Endometrial microvascular endothelial cells (primary cell): ENCODE data around the gene SSB. TPM values are rescaled to one million over a fixed set of nuclear protein-coding genes. Genes with fewer than 3 reads are reported as not detected.

Experiments used
- total RNA-seq: library from RNA; depleted of rRNA; stranded (reverse); fragments of >200 nt; gene quantifications from one replicate; pipeline ENCODE4 v1.2.3, GENCODE V29; 2015; ENCODE audit errors: inconsistent ontology term

SSB gene
- total RNA-seq, 1 donor from 2014 or later, result 104 TPM

Other genes starting within 250 kb of the SSB start
- gene FASTKD1, start 225.0 kb upstream of the SSB start, total RNA-seq, result 24.0 TPM
- gene PPIG, start 214.5 kb upstream of the SSB start, total RNA-seq, result 18.2 TPM
- gene CFAP210, start 104.5 kb upstream of the SSB start, total RNA-seq, result not detected
- 0.19 TPM for gene PHOSPHO2, start 104.4 kb upstream of the SSB start, total RNA-seq
- gene KLHL23, start 65.0 kb upstream of the SSB start, total RNA-seq, result 1.6 TPM
- 35.8 TPM for gene METTL5, start 26.0 kb downstream of the SSB start, total RNA-seq
- gene UBR3, start 28.6 kb downstream of the SSB start, total RNA-seq, result 33.1 TPM